ENCODE measurements around the gene PAK1. TPM values are rescaled to one million over a fixed set of nuclear protein-coding genes. Genes with fewer than 3 reads are reported as not detected.

PAK1 gene
- total and polyA plus RNA-seq, 10 of the 15 experiments (the other 5 are each of a cell fraction or from before 2014, with no cell fraction given), result 43.8 to 321 (median 110) TPM

GRCh38 chr11:77346906-77347603 is 126.8 kb downstream of the PAK1 start:
- in situ Hi-C loops (cut with MboI), result no loop called here
- no TSS peak for BruUV-seq (replicated peaks)
- FAIRE-seq, result no peak
- no peak for TF ChIP-seq NFIC (IDR thresholded peaks at IDR 0.05; ENCODE audit: low read depth, low read length)
- no peak for TF ChIP-seq SKIL (IDR thresholded peaks at IDR 0.05; ENCODE audit: low read depth, poor library complexity, severe bottlenecking)
- no peak for TF ChIP-seq CTCF (IDR thresholded peaks at IDR 0.05 in 2 of 3, conservative IDR thresholded peaks at IDR 0.05 in 1 of 3; ENCODE audit: control insufficient read depth in 2 of 3, extremely low read depth in 1 of 3, insufficient read depth in 1 of 3, low read depth in 3 of 3, low read length in 3 of 3)
- no peak for TF ChIP-seq IKZF2 (IDR thresholded peaks at IDR 0.05)
- no peak for TF ChIP-seq EED (IDR thresholded peaks at IDR 0.05; ENCODE audit: low read depth)
- no peak for TF ChIP-seq NR2C2 (IDR thresholded peaks at IDR 0.05; ENCODE audit: borderline replicate concordance, control insufficient read depth, insufficient read length, low read depth)
- TF ChIP-seq RELA (IDR thresholded peaks at IDR 0.05; ENCODE audit: borderline replicate concordance, partially characterized antibody), result no peak
- TF ChIP-seq CEBPB (IDR thresholded peaks at IDR 0.05; ENCODE audit: borderline replicate concordance in 1 of 2, low read depth in 2 of 2, low read length in 2 of 2), result no peak
- no peak for TF ChIP-seq EZH2 (IDR thresholded peaks at IDR 0.05; ENCODE audit: borderline replicate concordance, control insufficient read depth, low read depth, low read length)
- TF ChIP-seq ETV6 (conservative IDR thresholded peaks at IDR 0.05 in 1 of 2, IDR thresholded peaks at IDR 0.05 in 1 of 2; ENCODE audit: borderline replicate concordance in 1 of 2, low read depth in 1 of 2), result no peak
- TF ChIP-seq STAT3 (IDR thresholded peaks at IDR 0.05; ENCODE audit: low read depth, low read length), result no peak
- no peak for TF ChIP-seq HDAC2 (IDR thresholded peaks at IDR 0.05)
- TF ChIP-seq ZBTB11 (CRISPR knock-in tag; IDR thresholded peaks at IDR 0.05), result no peak

More at GRCh38 chr11:77346906-77347603, 126.8 kb downstream of the PAK1 start:
- no peak overlapping the region for H2AFZ ChIP-seq (ENCODE audit: control insufficient read depth, low read depth, low read length)
- ChIA-PET POLR2A (no interaction called here), RAD21 (ENCODE audit: unreplicated experiment) (no interaction called here), CTCF (interaction anchor here (0.6 to 0.7 kb wide), 2 partner anchors 113 to 201 kb away, joined by 3 read pairs; no protein-coding TSS in a partner anchor), SMC1A (ENCODE audit: uncharacterized antibody, unreplicated experiment) (no interaction called here)
- no peaks in the 10 kb centered on the region for H3K9me3 ChIP-seq (replicated peaks; ENCODE audit: control insufficient read depth, insufficient read depth, low read length)
- intact Hi-C loops (cut with micrococcal nuclease; ENCODE audit: unreplicated experiment), result no loop called here
- H3K36me3 ChIP-seq (ENCODE audit: control insufficient read depth in 2 of 2, insufficient read depth in 2 of 2, low read length in 1 of 2), result peaks cover 4 to 15% of the 10 kb centered on the region in 2 experiments
- no peak overlapping the region for H3K27ac ChIP-seq (ENCODE audit: control insufficient read depth, insufficient read depth)
- no peak overlapping the region for H3K4me3 ChIP-seq
- no peaks in the 10 kb centered on the region for H3K4me1 ChIP-seq (ENCODE audit: control insufficient read depth, insufficient read depth, low read length)
- H3K79me2 ChIP-seq (ENCODE audit: control insufficient read depth, insufficient read depth, low read length), result no peaks in the 10 kb centered on the region
- H3K4me2 ChIP-seq (ENCODE audit: control insufficient read depth, insufficient read depth), result no peak overlapping the region
- WGBS (ENCODE audit: insufficient coverage, insufficient replicate concordance, low lambda C conversion rate, missing lambda C conversion rate), result 90% methylated on average over 2 of the region's 2 CpGs
- DNase-seq (ENCODE audit: low read depth, low spot score), result no peak
- ATAC-seq, result no peak
- no peaks in the 10 kb centered on the region; the same call in 1 of the 2 replicates for H4K20me1 ChIP-seq (ENCODE audit: control insufficient read depth, insufficient read depth)
- no peaks in the 10 kb centered on the region for H3K27me3 ChIP-seq (replicated peaks in 1 of 2; ENCODE audit: control insufficient read depth in 2 of 2, insufficient read depth in 2 of 2, low read length in 1 of 2)
- no peak overlapping the region for H3K9ac ChIP-seq (ENCODE audit: control insufficient read depth, insufficient read depth, low read length)

All from GM12878 (cell line).